ENCODE measurements around the gene SZT2.
"Not testable (repeated sequence)": the region's sequence is repeated elsewhere in the genome, so short reads cannot be mapped to it uniquely, and the experiment has no call there.

Gene SZT2

GRCh38 chr1:43495204-43495603, 105.5 kb downstream of the SZT2 start:
- no peak for DNase-seq
- no peaks in the 10 kb centered on the region for H3K36me3 ChIP-seq
- no peaks in the 10 kb centered on the region for H3K4me1 ChIP-seq
- H3K9me3 ChIP-seq: peaks cover 0 to 20% (median 7%) of the 10 kb centered on the region in 3 donors
- intact Hi-C loops (cut with DNase I; ENCODE audit: low total_unique reads): no loop called here
- no peaks in the 10 kb centered on the region for H3K27me3 ChIP-seq
- no peak overlapping the region for H3K4me3 ChIP-seq
- TF ChIP-seq CTCF (IDR thresholded peaks at IDR 0.05): no peak
- H3K27ac ChIP-seq: no peak overlapping the region

- Histone ChIP-seq H3K27ac (no peak overlapping the region), H3K27me3 (no peaks in the 10 kb centered on the region), H3K4me1 (no peaks in the 10 kb centered on the region), H3K4me3 (no peak overlapping the region), H3K9me3 (no peaks in the 10 kb centered on the region), H3K36me3 (no peaks in the 10 kb centered on the region)
- TF ChIP-seq CTCF (IDR thresholded peaks at IDR 0.05): no peak
- no peak for DNase-seq
- intact Hi-C loops (cut with DNase I; ENCODE audit: low total_unique reads): no loop called here
Observed at GRCh38 chr1:43499898-43500297, 110.2 kb downstream of the SZT2 start.

- H3K27ac ChIP-seq; H3K27me3 ChIP-seq; H3K4me3 ChIP-seq; DNase-seq; H3K36me3 ChIP-seq; H3K9me3 ChIP-seq; intact Hi-C loops (cut with DNase I; ENCODE audit: low total_unique reads); H3K4me1 ChIP-seq: not testable (repeated sequence)
Observed at GRCh38 chr1:43501806-43502205, 112.1 kb downstream of the SZT2 start.

GRCh38 chr1:43503534-43503933, 113.8 kb downstream of the SZT2 start:
- peaks cover 0 to 10% of the 10 kb centered on the region in 2 donors for H3K27me3 ChIP-seq
- H3K36me3 ChIP-seq: no peaks in the 10 kb centered on the region
- TF ChIP-seq CTCF (IDR thresholded peaks at IDR 0.05): no peak
- no peak overlapping the region for H3K27ac ChIP-seq
- no peaks in the 10 kb centered on the region for H3K9me3 ChIP-seq
- H3K4me1 ChIP-seq: no peaks in the 10 kb centered on the region
- H3K4me3 ChIP-seq: no peak overlapping the region
- intact Hi-C loops (cut with DNase I; ENCODE audit: low total_unique reads): no loop called here
- DNase-seq: no peak
